ENCODE results near the gene NCAM1. TPM values are rescaled to one million over a fixed set of nuclear protein-coding genes. Genes with fewer than 3 reads are reported as not detected.

The NCAM1 gene
- total RNA-seq, 1 donor from 2014 or later: 1.2 TPM

GRCh38 chr11:112968941-112969713 is 7.9 kb downstream of the NCAM1 start:
- DNase-seq (ENCODE audit: low read depth in 2 of 2): no peak

GRCh38 chr11:112971195-112971594 is 10.0 kb downstream of the NCAM1 start:
- DNase-seq (ENCODE audit: low read depth in 2 of 2): no peak

GRCh38 chr11:112971827-112972226 is 10.6 kb downstream of the NCAM1 start:
- no peak for DNase-seq (ENCODE audit: low read depth in 2 of 2)

- no peak for DNase-seq (ENCODE audit: low read depth in 2 of 2)
Observed at GRCh38 chr11:112972399-112973145, 11.4 kb downstream of the NCAM1 start.

GRCh38 chr11:112975051-112975450 is 13.8 kb downstream of the NCAM1 start:
- no peak for DNase-seq (ENCODE audit: low read depth in 2 of 2)

- DNase-seq (ENCODE audit: low read depth in 2 of 2): no peak
Observed at GRCh38 chr11:112975493-112975892, 14.3 kb downstream of the NCAM1 start.

- no peak for DNase-seq (ENCODE audit: low read depth in 2 of 2)
Observed at GRCh38 chr11:112977755-112978154, 16.5 kb downstream of the NCAM1 start.

GRCh38 chr11:112983887-112984286 is 22.7 kb downstream of the NCAM1 start:
- DNase-seq (ENCODE audit: low read depth in 2 of 2): no peak

- DNase-seq (ENCODE audit: low read depth in 2 of 2): no peak
Observed at GRCh38 chr11:112989198-112989597, 28.0 kb downstream of the NCAM1 start.

- no peak for DNase-seq (ENCODE audit: low read depth in 2 of 2)
Observed at GRCh38 chr11:112993808-112994207, 32.6 kb downstream of the NCAM1 start.

- DNase-seq (ENCODE audit: low read depth in 2 of 2): no peak
Observed at GRCh38 chr11:112995423-112996090, 34.3 kb downstream of the NCAM1 start.

GRCh38 chr11:112996994-112997393 is 35.8 kb downstream of the NCAM1 start:
- no peak for DNase-seq (ENCODE audit: low read depth in 2 of 2)

GRCh38 chr11:112997857-112998466 is 36.7 kb downstream of the NCAM1 start:
- no peak for DNase-seq (ENCODE audit: low read depth in 2 of 2)

- no peak for DNase-seq (ENCODE audit: low read depth in 2 of 2)
Observed at GRCh38 chr11:112999520-112999919, 38.3 kb downstream of the NCAM1 start.

- no peak for DNase-seq (ENCODE audit: low read depth in 2 of 2)
Observed at GRCh38 chr11:113001709-113002108, 40.5 kb downstream of the NCAM1 start.

- no peak for DNase-seq (ENCODE audit: low read depth in 2 of 2)
Observed at GRCh38 chr11:113006896-113007445, 45.8 kb downstream of the NCAM1 start.

- no peak for DNase-seq (ENCODE audit: low read depth in 2 of 2)
Observed at GRCh38 chr11:113014262-113015097, 53.3 kb downstream of the NCAM1 start.

GRCh38 chr11:113015098-113015455 is 53.9 kb downstream of the NCAM1 start:
- no peak for DNase-seq (ENCODE audit: low read depth in 2 of 2)

GRCh38 chr11:113016905-113017304 is 55.7 kb downstream of the NCAM1 start:
- no peak for DNase-seq (ENCODE audit: low read depth in 2 of 2)

GRCh38 chr11:113018913-113019312 is 57.7 kb downstream of the NCAM1 start:
- DNase-seq (ENCODE audit: low read depth in 2 of 2): no peak

GRCh38 chr11:113019711-113020110 is 58.5 kb downstream of the NCAM1 start:
- no peak for DNase-seq (ENCODE audit: low read depth in 2 of 2)

Measured in lung microvascular endothelial cell (primary cell).